HG03571 (cell line): Measurements from ENCODE around the gene ITGA11.
"Not testable (repeated sequence)": the region's sequence is repeated elsewhere in the genome, so short reads cannot be mapped to it uniquely, and the experiment has no call there.

Experiments used
- ATAC-seq: cut with Tn5 transposase; IDR thresholded peaks from one replicate; pipeline ENCODE4 v1.9.1; 2021; ENCODE audit not compliant: unreplicated experiment

The ITGA11 gene

DNA sequence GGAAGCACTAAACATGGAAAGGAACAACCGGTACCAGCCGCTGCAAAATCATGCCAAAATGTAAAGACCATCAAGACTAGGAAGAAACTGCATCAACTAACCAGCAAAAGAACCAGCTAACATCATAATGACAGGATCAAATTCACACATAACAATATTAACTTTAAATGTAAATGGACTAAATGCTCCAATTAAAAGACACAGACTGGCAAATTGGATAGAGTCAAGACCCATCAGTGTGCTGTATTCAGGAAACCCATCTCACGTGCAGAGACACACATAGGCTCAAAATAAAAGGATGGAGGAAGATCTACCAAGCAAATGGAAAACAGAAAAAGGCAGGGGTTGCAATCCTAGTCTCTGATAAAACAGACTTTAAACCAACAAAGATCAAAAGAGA is 34.0 kb downstream of the ITGA11 start:
- ATAC-seq: not testable (repeated sequence)

DNA sequence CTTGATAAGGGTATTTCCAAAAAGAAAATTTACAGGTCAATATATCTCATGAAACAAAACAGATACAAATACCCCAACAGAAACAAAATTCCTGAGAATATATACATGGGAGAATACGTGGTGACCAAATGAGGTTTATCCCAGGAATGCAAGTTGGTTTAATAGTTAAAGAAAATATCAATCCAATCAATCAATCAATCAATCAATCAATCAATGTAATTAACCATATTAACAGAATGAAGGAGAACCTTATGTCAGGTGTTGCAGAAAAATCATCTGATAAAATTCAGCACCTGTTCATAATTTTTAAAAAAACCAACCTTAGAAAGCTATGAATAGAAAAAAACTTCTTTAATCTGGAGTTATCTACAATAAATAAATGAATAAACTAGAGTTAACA is 35.9 kb downstream of the ITGA11 start:
- ATAC-seq: no peak

DNA sequence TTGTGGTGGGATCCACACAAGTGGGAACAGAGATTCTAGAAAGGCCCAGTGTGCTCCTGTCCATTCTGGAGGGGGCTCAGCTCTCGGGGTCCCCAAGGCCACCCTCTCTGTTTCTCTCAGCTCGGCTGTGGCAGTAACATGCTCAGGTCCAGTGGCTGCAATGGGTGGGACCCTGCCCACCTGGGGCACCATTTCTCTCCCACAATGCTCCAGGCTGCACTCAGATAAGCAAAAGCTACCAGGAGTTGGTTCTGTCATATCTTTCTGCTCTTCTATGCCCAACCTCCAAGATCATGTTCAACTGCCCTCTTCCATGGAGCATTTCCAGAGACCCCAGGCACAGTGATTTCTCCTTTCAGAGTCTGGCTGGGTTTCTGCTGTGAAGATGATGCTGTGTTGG is 40.8 kb downstream of the ITGA11 start:
- no peak for ATAC-seq

DNA sequence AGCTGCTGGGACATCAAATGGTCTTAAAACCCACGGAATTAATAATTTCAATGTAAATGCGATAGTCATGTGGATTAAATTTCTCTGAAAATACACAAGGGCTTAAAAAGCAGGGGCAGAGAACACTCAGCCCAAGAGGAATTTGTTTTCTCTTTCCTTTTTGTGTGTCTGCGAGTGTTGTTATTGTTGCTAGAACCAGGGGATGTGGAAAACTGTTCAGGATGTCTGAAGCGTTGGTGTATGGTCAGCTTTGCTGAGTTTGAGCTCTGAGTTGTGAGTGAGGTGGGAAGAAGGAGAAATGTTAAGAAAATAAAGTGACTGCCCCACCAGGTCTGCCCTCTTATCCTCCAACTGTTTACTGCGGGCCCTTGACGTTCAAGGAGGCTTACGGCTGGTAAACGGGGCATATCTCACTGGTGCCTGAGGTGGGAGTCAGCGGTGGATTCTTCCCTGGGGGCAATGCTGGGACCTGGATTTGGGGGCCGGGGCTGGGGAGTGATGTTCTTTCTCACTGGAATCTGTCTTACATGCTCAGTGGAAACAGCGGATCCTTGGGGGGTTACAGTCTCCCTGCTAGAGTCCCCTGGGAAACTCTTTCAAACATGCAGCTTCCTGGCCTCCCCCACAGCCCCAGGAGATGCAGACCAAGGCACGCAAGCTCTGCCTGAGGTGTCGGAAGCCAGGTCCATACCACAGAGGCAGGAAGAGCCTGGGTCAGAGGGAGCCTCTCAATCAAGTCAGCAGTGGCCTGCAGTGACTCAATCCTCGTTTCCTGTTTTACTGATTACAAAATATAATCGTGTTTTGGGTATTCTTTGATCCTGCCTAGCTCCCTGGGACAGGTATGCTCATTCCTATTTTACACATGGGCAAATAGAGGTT is 41.8 kb downstream of the ITGA11 start:
- peak; percentile 81 for ATAC-seq

DNA sequence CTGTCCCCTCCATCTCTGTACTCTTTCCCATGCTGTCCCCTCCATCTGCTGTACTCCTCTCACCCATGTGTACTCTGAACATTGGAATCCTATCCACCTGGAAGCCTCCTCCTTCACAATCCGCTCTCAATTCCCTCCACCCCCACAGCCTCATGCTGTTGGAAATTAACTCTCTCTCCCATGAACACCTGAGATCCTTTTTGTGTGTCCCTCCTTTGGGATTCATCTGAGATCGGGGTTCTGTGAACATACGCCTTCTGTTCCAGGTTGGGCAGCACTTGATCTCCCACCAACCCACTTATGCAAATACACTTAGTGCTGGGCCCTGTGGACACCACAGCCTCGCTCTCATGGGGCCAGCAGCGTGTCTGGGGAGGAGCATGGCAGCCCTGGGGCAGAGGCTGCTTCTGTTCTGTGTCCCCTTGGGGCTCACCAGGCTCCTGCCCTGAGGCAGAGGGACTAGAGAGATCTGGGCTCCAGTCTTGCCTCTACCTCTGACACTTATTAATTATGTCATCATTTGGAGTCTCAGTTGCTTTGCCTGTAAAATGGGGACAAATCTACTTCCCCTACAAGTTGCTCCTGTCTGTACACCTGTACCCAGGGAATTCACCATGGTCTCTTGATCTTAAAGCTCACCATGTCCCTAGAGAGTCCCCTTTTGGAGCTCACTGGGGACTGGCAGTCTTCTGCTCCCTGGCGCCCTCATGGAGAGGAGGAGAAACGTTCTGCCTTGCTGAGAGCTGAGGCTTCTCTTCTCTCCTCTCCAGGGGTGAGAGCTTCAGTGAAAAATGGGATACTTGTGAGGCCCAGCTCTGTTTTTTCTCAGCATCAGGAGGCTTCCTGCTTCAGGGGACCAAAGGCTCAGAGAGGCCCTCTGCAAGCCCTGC is 42.7 kb downstream of the ITGA11 start:
- ATAC-seq: no peak

DNA sequence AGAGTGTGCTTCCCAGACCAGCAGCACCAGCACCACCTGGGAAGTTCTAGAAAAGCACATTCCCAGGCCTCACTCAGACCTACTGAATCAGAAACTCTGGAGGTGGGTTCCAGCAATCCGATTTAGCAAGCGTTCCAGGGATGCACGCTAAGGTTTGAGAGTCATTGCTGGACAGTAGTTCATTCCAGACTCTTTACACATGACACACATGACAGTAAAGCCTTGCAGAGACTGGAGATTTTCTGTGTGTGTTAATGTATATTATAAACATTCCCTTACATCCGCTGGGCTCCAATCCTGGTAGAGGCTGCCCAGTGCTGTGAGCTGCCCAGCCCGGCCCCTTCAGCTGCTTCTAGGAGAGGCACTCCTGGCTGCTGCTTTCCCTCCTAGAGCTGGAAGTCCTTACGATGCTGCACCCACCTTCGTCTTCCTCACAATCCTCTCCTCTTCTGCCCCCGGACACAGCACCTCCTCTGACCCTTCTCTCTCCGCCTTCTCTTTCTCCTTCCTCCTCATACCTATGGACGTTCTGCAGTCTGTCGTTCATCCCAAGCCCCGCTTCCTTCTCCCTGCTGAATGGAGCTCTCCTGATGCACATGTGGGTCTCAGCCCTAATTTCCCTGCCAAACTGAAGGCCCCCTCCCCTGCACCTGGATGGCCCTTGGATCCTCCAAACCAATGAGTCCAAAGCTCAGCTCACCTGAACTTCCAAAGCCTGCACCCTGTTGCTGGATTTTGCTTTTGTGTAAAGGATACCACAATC is 44.4 kb downstream of the ITGA11 start:
- no peak for ATAC-seq

DNA sequence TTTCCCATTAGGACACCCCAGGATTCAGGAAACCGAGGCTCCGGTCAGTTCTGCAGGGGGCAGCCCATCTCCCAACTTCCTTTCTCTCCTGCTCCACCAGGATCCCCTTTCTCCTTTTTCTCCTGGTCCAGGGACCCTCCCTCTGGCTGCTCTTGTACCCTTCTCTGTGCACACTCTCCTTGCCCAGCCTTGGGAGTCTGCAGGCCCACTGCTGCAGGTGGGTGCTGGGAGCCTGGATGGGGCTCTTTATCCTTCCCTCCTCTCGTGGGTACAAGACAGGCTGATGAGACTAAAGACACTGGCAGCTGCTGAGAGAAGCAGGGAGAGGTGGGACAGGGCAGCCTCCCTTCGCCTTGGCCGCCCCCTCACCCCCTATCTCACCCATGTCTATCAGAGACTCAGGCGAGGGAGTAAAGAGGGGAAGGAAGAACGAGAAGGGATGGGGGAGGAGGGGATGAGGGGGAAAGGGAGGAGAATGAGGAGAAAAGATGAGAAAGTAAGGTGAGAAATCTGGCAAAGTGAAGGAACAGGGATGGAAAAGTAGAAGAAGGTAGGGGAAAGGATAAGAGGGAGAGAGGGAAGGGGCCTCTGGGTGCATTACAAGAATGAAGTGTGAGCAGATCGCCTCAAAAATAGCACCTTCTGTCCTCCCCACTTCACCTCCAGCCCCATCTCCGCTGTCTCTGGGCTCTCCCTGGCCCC is 45.2 kb downstream of the ITGA11 start:
- no peak for ATAC-seq

DNA sequence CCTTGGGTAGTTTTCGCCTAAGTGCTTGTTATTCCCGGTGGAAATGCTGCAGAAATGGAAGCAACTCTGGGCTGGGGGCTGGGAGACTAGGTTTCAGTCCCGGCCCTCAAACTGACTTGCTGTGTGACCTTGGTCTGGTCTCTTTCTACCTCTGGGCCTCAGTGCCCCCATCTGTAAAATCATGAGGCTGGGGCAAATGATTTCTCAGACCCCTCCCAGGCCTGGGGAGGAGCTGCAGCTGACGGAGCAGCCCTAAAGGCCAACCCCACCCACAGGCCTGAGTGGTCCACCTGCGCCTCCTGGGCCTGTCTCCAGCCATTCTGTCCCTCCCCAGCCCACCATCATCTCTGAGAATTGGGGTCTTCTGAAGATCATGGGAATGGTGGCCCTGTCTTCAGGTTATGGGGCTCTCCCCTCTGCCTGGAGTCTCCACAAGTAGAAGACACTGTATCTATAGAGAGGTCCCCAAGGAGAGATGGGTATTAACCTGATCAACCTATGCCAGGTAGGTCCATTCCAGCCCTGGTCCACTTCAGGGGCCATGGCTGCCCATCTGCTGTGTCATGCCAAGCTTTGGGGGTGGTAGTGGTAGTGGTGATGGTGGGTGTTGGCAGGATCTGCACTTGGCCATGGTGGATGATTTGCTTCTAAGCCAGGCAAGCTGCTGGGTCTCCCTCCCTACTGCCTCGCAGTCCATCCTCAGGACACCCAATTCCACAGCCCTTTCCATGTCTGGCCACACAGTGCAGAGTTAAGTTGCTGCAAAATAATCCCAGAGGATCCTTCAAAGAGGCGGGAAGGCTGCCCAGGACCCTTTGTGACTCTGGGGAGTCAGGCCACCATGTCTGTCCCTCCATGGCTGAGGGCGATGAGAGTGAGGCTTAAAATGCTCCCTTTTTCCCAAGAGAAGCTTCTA is 46.0 kb downstream of the ITGA11 start:
- no peak for ATAC-seq

DNA sequence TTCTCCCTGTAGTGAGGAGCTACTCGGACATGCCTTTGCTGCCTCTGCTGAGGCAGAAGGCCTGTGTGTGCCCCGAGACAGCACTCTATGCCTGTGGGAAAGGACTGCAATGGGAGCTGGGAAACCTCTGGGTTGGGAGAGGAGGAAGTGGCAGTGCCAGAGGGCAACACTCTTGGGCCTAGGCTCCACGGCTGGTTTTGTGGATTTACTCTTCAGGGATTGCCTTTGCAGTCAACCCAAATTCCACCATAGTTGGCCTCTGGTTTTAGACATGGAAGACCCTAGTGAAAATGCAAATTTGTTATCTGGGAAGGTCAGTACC is 46.8 kb downstream of the ITGA11 start:
- ATAC-seq: no peak

DNA sequence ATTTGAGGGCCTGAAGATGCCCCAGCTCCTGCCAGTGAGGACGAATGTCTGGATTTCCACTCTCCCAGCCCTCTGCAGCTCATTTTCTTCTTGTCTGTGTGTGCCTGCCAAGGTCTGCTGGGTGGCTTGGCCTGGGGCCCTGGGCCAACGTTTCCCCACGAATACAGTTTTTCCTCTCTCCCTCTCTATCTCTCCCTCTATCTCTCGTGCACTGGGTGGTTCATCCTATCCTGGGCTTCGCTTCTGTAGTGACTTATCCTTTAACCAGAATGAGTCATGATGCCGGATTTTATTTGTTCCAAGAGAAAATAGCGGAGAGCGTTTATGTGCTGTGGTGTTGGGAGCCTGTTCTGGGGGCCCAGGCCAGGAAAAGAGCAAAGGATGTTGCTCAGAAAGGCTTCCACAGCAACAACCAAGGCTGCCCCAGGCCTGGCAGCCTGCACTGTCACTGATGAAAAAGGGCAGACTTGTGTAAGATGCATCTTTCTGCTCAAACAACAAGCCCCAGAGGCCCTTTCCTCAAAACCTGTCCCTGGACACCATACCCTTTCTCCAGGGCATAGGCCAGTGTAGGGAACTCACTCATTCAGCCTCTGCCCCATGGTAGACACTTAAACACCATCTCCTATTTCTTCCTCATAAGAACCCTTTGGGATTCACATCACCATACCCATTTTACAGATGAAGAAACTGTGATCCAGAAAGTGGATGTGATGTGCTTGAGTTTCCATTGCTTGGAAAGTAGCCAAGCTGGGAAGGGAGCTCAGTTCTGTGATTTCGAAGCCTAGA is 47.3 kb downstream of the ITGA11 start:
- no peak for ATAC-seq

DNA sequence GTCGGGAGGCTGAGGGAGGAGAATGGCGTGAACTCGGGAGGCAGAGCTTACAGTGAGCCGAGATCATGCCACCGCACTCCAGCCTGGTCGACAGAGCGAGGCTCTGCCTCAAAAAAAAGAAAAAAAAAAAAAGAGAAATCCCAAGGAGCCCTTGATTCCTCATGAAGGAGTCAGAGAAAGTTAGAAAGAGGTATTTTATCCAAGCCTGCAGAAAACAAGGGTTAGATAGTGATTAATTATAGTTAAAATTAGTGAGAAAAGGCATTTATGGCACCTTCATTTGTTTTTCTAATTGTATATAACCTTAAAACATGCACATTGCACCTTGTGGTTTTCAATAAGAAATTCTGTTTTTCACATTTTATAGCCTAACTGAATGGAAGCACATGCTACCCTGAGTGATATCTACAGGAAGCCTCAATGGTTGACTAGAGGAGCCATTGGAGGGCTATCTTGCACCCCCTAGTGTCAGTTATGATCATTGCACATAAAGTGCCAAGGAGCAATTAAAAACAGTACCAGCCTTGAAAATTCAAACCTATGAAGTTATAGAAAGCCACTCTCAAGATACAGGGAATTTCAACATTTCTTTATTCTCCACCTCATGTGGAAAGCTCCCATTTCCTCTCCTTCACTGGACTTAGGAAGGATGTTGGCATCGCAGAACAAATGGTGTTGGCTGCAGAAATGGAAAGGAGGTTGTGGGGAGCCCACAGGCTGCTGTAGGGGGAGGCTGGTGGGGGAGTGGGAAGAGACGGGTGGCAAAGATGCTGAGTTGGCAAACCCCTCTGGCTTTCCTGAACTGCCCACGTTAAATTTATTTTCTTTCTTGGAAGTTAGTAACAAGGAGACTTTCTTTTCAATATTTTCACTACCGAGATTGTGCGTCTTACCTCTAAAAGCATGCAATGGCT is 48.5 kb downstream of the ITGA11 start:
- no peak for ATAC-seq

DNA sequence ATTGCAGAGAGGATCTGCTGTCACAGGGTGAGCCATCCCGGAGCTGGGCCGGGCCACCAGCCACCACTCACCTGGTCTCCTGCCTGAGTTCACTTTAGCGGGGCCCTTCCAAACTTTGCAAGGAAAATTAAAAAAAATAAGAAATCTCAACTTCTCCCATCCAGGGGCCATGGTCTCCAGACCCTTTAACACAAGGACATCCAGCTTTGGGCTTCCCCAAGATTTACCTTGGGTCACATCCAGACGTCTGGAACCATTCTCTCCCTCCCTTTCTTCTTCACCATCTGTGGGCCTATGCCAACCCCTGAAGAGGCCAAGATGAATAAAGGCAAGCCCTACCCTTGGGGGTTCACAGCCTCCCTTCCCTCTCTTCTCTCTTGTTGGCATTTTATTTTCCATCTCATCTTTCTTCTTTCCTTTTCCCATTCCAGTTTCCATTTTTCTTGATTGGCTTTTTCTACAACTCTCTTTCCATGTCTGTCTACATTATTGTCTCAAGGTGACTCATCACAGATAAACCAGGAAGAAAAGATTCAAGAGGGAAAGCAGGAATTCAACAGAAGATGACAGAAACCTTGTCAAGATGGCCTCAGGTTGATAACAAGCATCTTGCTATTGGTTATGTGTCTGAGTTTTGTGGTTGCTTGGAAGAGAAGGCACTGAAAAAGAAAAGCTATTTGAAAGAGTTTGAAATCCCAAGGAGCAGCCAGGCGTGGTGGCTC is 49.5 kb downstream of the ITGA11 start:
- ATAC-seq: no peak

DNA sequence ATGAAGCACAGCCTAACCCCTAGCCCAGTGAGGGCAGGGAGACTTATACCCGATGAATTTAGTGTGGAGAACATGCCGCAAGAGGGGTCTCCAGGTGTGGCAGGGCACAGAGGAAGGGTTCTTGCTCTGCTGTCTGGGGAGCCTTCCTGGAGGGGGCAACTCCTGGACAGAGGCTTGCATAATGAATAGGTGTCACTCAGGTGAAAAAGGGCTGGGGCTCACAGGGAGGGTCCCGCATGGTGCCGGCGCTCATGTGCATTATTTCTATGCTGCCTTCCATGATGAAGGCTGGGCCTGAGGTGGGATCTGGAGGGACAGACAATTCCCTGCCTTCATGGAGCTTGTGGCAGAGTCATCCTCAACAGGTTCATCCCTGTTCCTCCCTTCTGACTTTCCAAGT is 51.5 kb downstream of the ITGA11 start:
- no peak for ATAC-seq

DNA sequence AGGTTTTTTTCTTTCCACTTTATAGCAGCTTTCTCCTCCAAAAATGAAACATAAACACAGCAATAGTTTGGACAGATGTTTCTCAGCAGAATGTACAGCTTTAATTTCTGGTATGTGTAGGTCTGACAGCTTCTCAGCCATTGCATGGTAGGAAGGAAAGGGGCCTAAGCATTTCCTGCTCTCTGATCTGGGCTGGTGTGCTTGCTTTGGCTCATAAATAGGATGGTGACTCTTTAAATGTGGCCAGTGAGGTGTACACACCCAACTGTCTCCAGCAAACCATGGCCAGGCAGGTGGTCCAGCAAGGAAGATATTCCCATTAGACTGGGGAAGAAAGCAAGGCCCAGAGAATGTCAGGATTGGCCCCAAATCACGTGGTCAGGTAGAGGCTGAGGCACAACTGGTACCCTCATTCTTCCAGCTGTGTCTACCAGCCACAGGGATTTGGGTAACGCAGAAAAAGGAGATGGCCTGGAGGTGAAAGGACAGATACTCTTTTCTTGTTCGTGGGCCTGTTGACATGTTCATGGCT is 52.1 kb downstream of the ITGA11 start:
- no peak for ATAC-seq

DNA sequence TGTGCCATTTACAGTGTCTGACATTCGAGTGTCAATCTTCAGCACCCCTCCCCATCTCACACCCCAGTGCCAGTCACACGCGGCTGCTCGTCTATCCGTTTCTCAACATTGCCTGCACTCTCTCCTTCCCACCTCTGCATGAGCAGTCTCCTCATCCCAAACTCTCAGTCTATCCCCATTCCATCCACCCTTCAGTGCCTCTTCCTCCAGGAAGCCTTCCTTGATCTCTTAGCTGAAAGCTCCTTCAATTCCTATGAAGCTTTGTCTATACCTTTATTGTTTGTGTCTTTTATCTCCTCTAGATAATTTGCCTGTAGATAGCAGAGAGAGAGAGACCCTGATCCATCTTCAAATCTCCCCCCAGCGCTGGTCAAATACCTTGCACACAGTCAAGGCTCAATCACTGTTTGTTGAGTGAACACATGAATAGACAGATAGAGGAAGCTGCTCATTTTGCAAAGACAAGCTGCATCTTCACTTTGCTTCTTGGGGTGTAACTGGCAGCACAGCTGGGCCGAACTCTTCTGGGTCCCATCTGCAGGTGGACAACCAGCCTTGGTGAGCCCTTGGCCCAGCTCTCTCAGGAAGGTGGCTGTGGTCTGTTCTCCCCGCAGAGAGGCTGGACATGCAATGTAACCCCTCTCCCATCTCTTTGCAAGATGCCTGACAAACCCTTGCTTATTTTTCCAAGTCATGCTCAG is 52.8 kb downstream of the ITGA11 start:
- ATAC-seq: no peak

DNA sequence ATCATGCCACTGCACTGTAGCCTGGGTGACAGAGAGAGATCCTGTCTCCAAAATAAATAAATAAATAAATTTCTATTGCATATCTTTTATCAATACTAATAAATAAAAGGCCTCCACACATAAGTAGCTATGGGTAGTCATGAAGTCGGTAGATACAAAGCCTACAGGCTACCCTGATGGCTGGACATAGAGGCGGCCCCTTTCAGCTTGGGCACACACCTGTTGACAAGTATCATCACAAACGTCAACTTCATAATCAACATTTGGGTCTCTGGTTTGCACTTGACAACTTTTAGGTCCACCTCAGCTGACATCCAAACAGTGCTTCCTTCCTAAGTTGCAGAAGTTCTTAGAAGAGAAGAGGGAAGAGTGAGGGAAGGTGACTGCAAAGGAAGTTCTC is 53.4 kb downstream of the ITGA11 start:
- ATAC-seq: no peak
